OCI-LY3 (cell line): Measurements from ENCODE around the gene PMM2.

ENCODE experiments used
- EZH2phosphoT487 ChIP-seq: fragments of 200-600 bp; shearing (Covaris generic); IDR thresholded peaks from 2 replicates; pipeline ENCODE4 v1.6.1; 2018; ENCODE audit warnings: antibody characterized with exemption, mixed run types, low read depth
- TF ChIP-seq, protein P1 (sequence below): fragments of 200-600, 300-600 bp; sonication (generic); IDR thresholded peaks from 2 replicates; pipeline ENCODE4 v1.5.1; 2014; ENCODE audit warnings: antibody characterized with exemption, low read length, low read depth

DNA sequence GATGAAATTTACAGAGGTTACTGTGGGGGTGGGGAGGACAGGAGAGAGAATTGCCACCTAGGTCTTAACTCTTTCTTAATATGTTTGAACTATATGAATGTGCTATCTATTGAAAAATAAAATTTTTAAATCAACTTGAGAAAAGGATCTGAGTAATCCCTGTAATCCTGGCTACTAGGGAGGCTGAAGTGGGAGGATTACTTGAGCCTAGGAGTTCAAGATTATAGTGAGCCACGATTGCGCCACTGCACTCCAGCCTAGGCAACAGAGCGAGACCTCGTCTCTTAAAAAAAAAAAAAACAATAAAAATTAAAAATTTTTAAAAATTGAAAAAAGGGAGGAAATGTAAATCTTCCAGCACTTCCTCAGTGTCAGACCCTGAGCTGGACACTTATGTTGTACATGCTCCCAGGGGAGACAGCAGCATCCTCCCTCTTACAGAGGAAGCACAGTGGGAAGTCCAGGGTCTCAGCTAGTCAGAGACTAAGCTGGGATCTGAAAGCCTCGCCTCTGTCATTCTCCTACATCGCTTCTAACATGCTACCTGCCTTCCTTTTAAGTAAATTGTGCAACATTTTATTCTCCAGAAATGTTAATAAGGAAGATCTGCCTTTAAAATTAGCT, 21.9 kb downstream of the PMM2 start:
- TF ChIP-seq, protein P1, sequence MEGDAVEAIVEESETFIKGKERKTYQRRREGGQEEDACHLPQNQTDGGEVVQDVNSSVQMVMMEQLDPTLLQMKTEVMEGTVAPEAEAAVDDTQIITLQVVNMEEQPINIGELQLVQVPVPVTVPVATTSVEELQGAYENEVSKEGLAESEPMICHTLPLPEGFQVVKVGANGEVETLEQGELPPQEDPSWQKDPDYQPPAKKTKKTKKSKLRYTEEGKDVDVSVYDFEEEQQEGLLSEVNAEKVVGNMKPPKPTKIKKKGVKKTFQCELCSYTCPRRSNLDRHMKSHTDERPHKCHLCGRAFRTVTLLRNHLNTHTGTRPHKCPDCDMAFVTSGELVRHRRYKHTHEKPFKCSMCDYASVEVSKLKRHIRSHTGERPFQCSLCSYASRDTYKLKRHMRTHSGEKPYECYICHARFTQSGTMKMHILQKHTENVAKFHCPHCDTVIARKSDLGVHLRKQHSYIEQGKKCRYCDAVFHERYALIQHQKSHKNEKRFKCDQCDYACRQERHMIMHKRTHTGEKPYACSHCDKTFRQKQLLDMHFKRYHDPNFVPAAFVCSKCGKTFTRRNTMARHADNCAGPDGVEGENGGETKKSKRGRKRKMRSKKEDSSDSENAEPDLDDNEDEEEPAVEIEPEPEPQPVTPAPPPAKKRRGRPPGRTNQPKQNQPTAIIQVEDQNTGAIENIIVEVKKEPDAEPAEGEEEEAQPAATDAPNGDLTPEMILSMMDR: no peak
- no peak for TF ChIP-seq EZH2phosphoT487
